Fibroblast of mammary gland (primary cell): ENCODE results near the gene MAZ.
A peak's percentile ranks its signal among the peaks of the same experiment; 100 is the strongest.
"Not testable (repeated sequence)": the region's sequence is repeated elsewhere in the genome, so short reads cannot be mapped to it uniquely, and the experiment has no call there.

Source experiments
- DNase-seq: peaks from one replicate; pipeline ENCODE4 v3.0.0-alpha.2; 2010; ENCODE audit warnings: low read depth
- H3K4me3 ChIP-seq: 2 replicates; pipeline ENCODE4 v1.5.1; 2011; ENCODE audit warnings: low read depth, mild to moderate bottlenecking, low read length, moderate library complexity; ENCODE audit not compliant: control insufficient read depth
- CTCF ChIP-seq: conservative IDR thresholded peaks from 2 replicates; pipeline ENCODE4 v1.5.1; 2011; ENCODE audit warnings: low read depth, low read length, inconsistent platforms; ENCODE audit not compliant: control insufficient read depth, insufficient read depth

MAZ gene

GRCh38 chr16:29821643-29822115, 15.3 kb downstream of the MAZ start:
- DNase-seq = peak; percentile 87
- TF ChIP-seq CTCF = no peak
- H3K4me3 ChIP-seq = peak overlapping the region; percentile 99

- DNase-seq = peak; percentile 89
- no peak for TF ChIP-seq CTCF
- peak overlapping the region; percentile 3 for H3K4me3 ChIP-seq
Measured at GRCh38 chr16:29824589-29825144, 18.3 kb downstream of the MAZ start.

GRCh38 chr16:29825145-29826044, 19.1 kb downstream of the MAZ start:
- no peak for TF ChIP-seq CTCF
- DNase-seq = peak; percentile 93
- H3K4me3 ChIP-seq = peak overlapping the region; percentile 28

GRCh38 chr16:29826342-29826695, 20.0 kb downstream of the MAZ start:
- no peak for DNase-seq
- no peak for TF ChIP-seq CTCF

GRCh38 chr16:29830774-29831173, 24.4 kb downstream of the MAZ start:
- DNase-seq = no peak
- TF ChIP-seq CTCF = no peak
- H3K4me3 ChIP-seq = no peak overlapping the region

More at GRCh38 chr16:29826342-29826695, 20.0 kb downstream of the MAZ start:
- no peak overlapping the region for H3K4me3 ChIP-seq

GRCh38 chr16:29831490-29831889, 25.2 kb downstream of the MAZ start:
- DNase-seq = no peak
- no peak overlapping the region for H3K4me3 ChIP-seq
- no peak for TF ChIP-seq CTCF

- H3K4me3 ChIP-seq, DNase-seq: not testable (repeated sequence)
Measured at GRCh38 chr16:29833219-29833618, 26.9 kb downstream of the MAZ start.
